ENCODE measurements around the gene GTPBP6. TPM values are rescaled to one million over a fixed set of nuclear protein-coding genes. Genes with fewer than 3 reads are reported as not detected.

GTPBP6 gene
- polyA plus RNA-seq, 1 experiment = 15.5 TPM

- no peak for TF ChIP-seq CTCF (IDR thresholded peaks at IDR 0.05; ENCODE audit: low read depth, low read length)
- no peak for DNase-seq (ENCODE audit: low read depth, low spot score)
- Histone ChIP-seq H3K9me3 (ENCODE audit: control insufficient read depth, insufficient read depth, low read length) (peaks cover 74% of the 10 kb centered on the region), H3K4me3 (ENCODE audit: low read depth, low read length) (no peak overlapping the region), H3K27me3 (ENCODE audit: control insufficient read depth, insufficient read depth, low read length) (no peaks in the 10 kb centered on the region), H3K27ac (ENCODE audit: low read depth, low read length) (no peak overlapping the region)
- CTCF ChIA-PET = no interaction called here
- POLR2A ChIA-PET = no interaction called here
These were observed 21.5 kb upstream of the GTPBP6 start for GRCh38 chrX:340121-340520.

GRCh38 chrX:338836-339400 is 20.3 kb upstream of the GTPBP6 start:
- POLR2A ChIA-PET = no interaction called here
- CTCF ChIA-PET = no interaction called here
- Histone ChIP-seq H3K27ac (ENCODE audit: low read depth, low read length) (no peak overlapping the region), H3K9me3 (ENCODE audit: control insufficient read depth, insufficient read depth, low read length) (peaks cover 73% of the 10 kb centered on the region), H3K27me3 (ENCODE audit: control insufficient read depth, insufficient read depth, low read length) (no peaks in the 10 kb centered on the region), H3K4me3 (ENCODE audit: low read depth, low read length) (no peak overlapping the region)
- DNase-seq (ENCODE audit: low read depth, low spot score) = no peak
- no peak for TF ChIP-seq CTCF (IDR thresholded peaks at IDR 0.05; ENCODE audit: low read depth, low read length)

GRCh38 chrX:338281-338835 is 19.8 kb upstream of the GTPBP6 start:
- CTCF ChIA-PET = no interaction called here
- POLR2A ChIA-PET = no interaction called here

GRCh38 chrX:337331-337831 is 18.8 kb upstream of the GTPBP6 start:
- H3K9me3 ChIP-seq (ENCODE audit: control insufficient read depth, insufficient read depth, low read length) = peaks cover 85% of the 10 kb centered on the region

More at GRCh38 chrX:338281-338835, 19.8 kb upstream of the GTPBP6 start:
- TF ChIP-seq CTCF (IDR thresholded peaks at IDR 0.05; ENCODE audit: low read depth, low read length) = no peak
- DNase-seq (ENCODE audit: low read depth, low spot score) = no peak
- Histone ChIP-seq H3K4me3 (ENCODE audit: low read depth, low read length) (no peak overlapping the region), H3K27ac (ENCODE audit: low read depth, low read length) (no peak overlapping the region), H3K9me3 (ENCODE audit: control insufficient read depth, insufficient read depth, low read length) (peaks cover 76% of the 10 kb centered on the region), H3K27me3 (ENCODE audit: control insufficient read depth, insufficient read depth, low read length) (no peaks in the 10 kb centered on the region)

More at GRCh38 chrX:337331-337831, 18.8 kb upstream of the GTPBP6 start:
- POLR2A ChIA-PET = no interaction called here
- CTCF ChIA-PET = no interaction called here
- H3K4me3 ChIP-seq (ENCODE audit: low read depth, low read length) = no peak overlapping the region
- H3K27me3 ChIP-seq (ENCODE audit: control insufficient read depth, insufficient read depth, low read length) = no peaks in the 10 kb centered on the region
- DNase-seq (ENCODE audit: low read depth, low spot score) = no peak
- H3K27ac ChIP-seq (ENCODE audit: low read depth, low read length) = no peak overlapping the region
- no peak for TF ChIP-seq CTCF (IDR thresholded peaks at IDR 0.05; ENCODE audit: low read depth, low read length)
